ENCODE data around the gene GJB2. TPM values are rescaled to one million over a fixed set of nuclear protein-coding genes. Genes with fewer than 3 reads are reported as not detected.
A peak's percentile ranks its signal among the peaks of the same experiment; 100 is the strongest.

The GJB2 gene
- total and polyA plus RNA-seq, 2 experiments from 2014 or later: 10.3 to 11.1 TPM

GRCh38 chr13:20190076-20190475, 2.7 kb downstream of the GJB2 start:
- no peaks in the 10 kb centered on the region for H4K20me1 ChIP-seq (ENCODE audit: insufficient read depth, poor library complexity, severe bottlenecking)
- WGBS (ENCODE audit: low lambda C conversion rate, missing lambda C conversion rate): 58% methylated on average over 5 of the region's 5 CpGs
- peaks cover 13% of the 10 kb centered on the region for H3K4me1 ChIP-seq (ENCODE audit: insufficient read depth)
- H3K4me3 ChIP-seq: no peak overlapping the region
- no peaks in the 10 kb centered on the region for H3K36me3 ChIP-seq (replicated peaks; ENCODE audit: insufficient read depth, low read depth)
- DNase-seq (ENCODE audit: low spot score): no peak
- peaks cover 33% of the 10 kb centered on the region for H3K27me3 ChIP-seq
- H3K79me2 ChIP-seq: no peaks in the 10 kb centered on the region
- H2AFZ ChIP-seq: no peak overlapping the region
- no peak for TF ChIP-seq CTCF (IDR thresholded peaks at IDR 0.05; ENCODE audit: poor library complexity)
- no peak for TF ChIP-seq EZH2 (IDR thresholded peaks at IDR 0.05; ENCODE audit: borderline replicate concordance)
- TF ChIP-seq EZH2phosphoT487 (IDR thresholded peaks at IDR 0.05; ENCODE audit: low read depth, severe bottlenecking, unreplicated experiment): no peak
- peak overlapping the region; percentile 0 for H3K4me2 ChIP-seq
- no peaks in the 10 kb centered on the region for H3K9me3 ChIP-seq (ENCODE audit: low read depth)
- no peak overlapping the region for H3K27ac ChIP-seq
- H3K9me2 ChIP-seq (replicated peaks; ENCODE audit: insufficient read depth): no peaks in the 10 kb centered on the region

GRCh38 chr13:20188667-20189553, 3.8 kb downstream of the GJB2 start:
- 86% methylated on average over 28 of the region's 28 CpGs for WGBS (ENCODE audit: low lambda C conversion rate, missing lambda C conversion rate)
- no peak overlapping the region for H3K4me3 ChIP-seq
- H3K4me2 ChIP-seq: no peak overlapping the region
- DNase-seq (ENCODE audit: low spot score): no peak
- TF ChIP-seq EZH2phosphoT487 (IDR thresholded peaks at IDR 0.05; ENCODE audit: low read depth, severe bottlenecking, unreplicated experiment): no peak
- TF ChIP-seq EZH2 (IDR thresholded peaks at IDR 0.05; ENCODE audit: borderline replicate concordance): no peak
- no peak for TF ChIP-seq CTCF (IDR thresholded peaks at IDR 0.05; ENCODE audit: poor library complexity)
- H3K4me1 ChIP-seq (ENCODE audit: insufficient read depth): peaks cover 9% of the 10 kb centered on the region
- H2AFZ ChIP-seq: no peak overlapping the region
- no peak overlapping the region for H3K27ac ChIP-seq
- no peaks in the 10 kb centered on the region for H3K36me3 ChIP-seq (replicated peaks; ENCODE audit: insufficient read depth, low read depth)
- no peaks in the 10 kb centered on the region for H3K9me2 ChIP-seq (replicated peaks; ENCODE audit: insufficient read depth)
- H3K79me2 ChIP-seq: no peaks in the 10 kb centered on the region
- H4K20me1 ChIP-seq (ENCODE audit: insufficient read depth, poor library complexity, severe bottlenecking): no peaks in the 10 kb centered on the region
- H3K27me3 ChIP-seq: peaks cover 22% of the 10 kb centered on the region
- H3K9me3 ChIP-seq (ENCODE audit: low read depth): no peaks in the 10 kb centered on the region

GRCh38 chr13:20186771-20187170, 6.0 kb downstream of the GJB2 start:
- no peaks in the 10 kb centered on the region for H3K9me3 ChIP-seq (ENCODE audit: low read depth)
- H2AFZ ChIP-seq: no peak overlapping the region
- peaks cover 3% of the 10 kb centered on the region for H3K4me1 ChIP-seq (ENCODE audit: insufficient read depth)
- no peak overlapping the region for H3K4me2 ChIP-seq
- TF ChIP-seq CTCF (IDR thresholded peaks at IDR 0.05; ENCODE audit: poor library complexity) (no peak), EZH2phosphoT487 (IDR thresholded peaks at IDR 0.05; ENCODE audit: low read depth, severe bottlenecking, unreplicated experiment) (no peak), EZH2 (IDR thresholded peaks at IDR 0.05; ENCODE audit: borderline replicate concordance) (no peak)
- H3K4me3 ChIP-seq: no peak overlapping the region
- no peak overlapping the region for H3K27ac ChIP-seq
- no peaks in the 10 kb centered on the region for H4K20me1 ChIP-seq (ENCODE audit: insufficient read depth, poor library complexity, severe bottlenecking)
- 79% methylated on average over 6 of the region's 6 CpGs for WGBS (ENCODE audit: low lambda C conversion rate, missing lambda C conversion rate)
- no peaks in the 10 kb centered on the region for H3K79me2 ChIP-seq
- peaks cover 11% of the 10 kb centered on the region for H3K27me3 ChIP-seq
- no peak for DNase-seq (ENCODE audit: low spot score)
- no peaks in the 10 kb centered on the region for H3K9me2 ChIP-seq (replicated peaks; ENCODE audit: insufficient read depth)
- H3K36me3 ChIP-seq (replicated peaks; ENCODE audit: insufficient read depth, low read depth): no peaks in the 10 kb centered on the region

All from hepatocyte (in vitro differentiated cells).